Adrenal gland (tissue), 5 donors: ENCODE results near the gene SDK1.

Experiments used
- CTCF ChIP-seq, 6 experiments: fragments of 450-650 bp in 4 of 6; fragments of 200-600 bp in 2 of 6; sonication (generic) in 1 of 6; IDR thresholded peaks; 1 replicate in 5 of 6; 2 replicates in 1 of 6; pipeline versions ENCODE4 v1.5.1 to v1.8.0; 2016 to 2021; ENCODE audit warnings: antibody characterized with exemption in 6 of 6, mild to moderate bottlenecking in 2 of 6, moderate library complexity in 1 of 6
- POLR2A ChIP-seq, 2 donors: fragments of 450-650 bp; IDR thresholded peaks; one replicate each; pipeline ENCODE4 v1.6.1; 2017; ENCODE audit warnings: antibody characterized with exemption in 2 of 2, mild to moderate bottlenecking in 2 of 2, moderate library complexity in 1 of 2
- donor health status: DM: no; HTN: no; CAD: no.

- no peak for TF ChIP-seq POLR2A (IDR thresholded peaks at IDR 0.05)
- no peak for TF ChIP-seq CTCF (IDR thresholded peaks at IDR 0.05)
Observed at GRCh38 chr7:4097001-4097609, 796.1 kb downstream of the SDK1 start.
